Cardiac fibroblast (primary cell): ENCODE measurements around the gene NFIB.

Experiments used
- DNase-seq, 2 donors: peaks; one replicate each; pipeline versions ENCODE4 v3.0.0 to v3.0.0-alpha.2; 2010; ENCODE audit warnings: low read depth in 2 of 2
- H3K4me3 ChIP-seq, 2 donors: replicated peaks in 1 of 2; 1 replicate in 1 of 2; 2 replicates in 1 of 2; pipeline ENCODE4 v1.5.1; 2011; ENCODE audit warnings: low read depth in 2 of 2, low read length in 2 of 2, mild to moderate bottlenecking in 2 of 2, moderate library complexity in 1 of 2
- TF ChIP-seq, protein P1 (sequence below): IDR thresholded peaks from one replicate; pipeline ENCODE4 v1.5.1; 2011; ENCODE audit warnings: low read depth, mild to moderate bottlenecking, low read length, inconsistent platforms

The NFIB gene

DNA sequence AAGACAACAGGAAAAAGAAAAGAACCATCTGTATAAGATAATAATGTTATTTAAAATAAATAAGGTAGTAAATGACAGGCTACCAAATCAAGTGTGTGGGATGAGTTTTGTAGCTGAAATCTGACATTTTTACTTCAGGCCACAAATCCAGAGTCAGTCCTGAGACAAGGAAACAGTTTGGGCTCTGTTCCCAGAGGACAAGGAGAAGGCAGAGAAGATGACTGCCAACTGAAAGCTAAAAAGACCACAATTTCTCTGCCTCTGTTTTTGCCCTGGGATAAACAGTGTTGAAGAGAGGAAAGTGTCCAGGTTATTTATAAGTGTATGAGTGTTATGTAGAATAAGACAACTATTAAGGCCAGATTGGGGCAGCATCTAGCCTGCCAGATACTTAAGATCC lies 180.5 kb downstream of the NFIB start:
- H3K4me3 ChIP-seq, result no peak overlapping the region
- TF ChIP-seq, protein P1, sequence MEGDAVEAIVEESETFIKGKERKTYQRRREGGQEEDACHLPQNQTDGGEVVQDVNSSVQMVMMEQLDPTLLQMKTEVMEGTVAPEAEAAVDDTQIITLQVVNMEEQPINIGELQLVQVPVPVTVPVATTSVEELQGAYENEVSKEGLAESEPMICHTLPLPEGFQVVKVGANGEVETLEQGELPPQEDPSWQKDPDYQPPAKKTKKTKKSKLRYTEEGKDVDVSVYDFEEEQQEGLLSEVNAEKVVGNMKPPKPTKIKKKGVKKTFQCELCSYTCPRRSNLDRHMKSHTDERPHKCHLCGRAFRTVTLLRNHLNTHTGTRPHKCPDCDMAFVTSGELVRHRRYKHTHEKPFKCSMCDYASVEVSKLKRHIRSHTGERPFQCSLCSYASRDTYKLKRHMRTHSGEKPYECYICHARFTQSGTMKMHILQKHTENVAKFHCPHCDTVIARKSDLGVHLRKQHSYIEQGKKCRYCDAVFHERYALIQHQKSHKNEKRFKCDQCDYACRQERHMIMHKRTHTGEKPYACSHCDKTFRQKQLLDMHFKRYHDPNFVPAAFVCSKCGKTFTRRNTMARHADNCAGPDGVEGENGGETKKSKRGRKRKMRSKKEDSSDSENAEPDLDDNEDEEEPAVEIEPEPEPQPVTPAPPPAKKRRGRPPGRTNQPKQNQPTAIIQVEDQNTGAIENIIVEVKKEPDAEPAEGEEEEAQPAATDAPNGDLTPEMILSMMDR, result no peak
- peak in 1 of 2 donors; percentile 49 for DNase-seq

DNA sequence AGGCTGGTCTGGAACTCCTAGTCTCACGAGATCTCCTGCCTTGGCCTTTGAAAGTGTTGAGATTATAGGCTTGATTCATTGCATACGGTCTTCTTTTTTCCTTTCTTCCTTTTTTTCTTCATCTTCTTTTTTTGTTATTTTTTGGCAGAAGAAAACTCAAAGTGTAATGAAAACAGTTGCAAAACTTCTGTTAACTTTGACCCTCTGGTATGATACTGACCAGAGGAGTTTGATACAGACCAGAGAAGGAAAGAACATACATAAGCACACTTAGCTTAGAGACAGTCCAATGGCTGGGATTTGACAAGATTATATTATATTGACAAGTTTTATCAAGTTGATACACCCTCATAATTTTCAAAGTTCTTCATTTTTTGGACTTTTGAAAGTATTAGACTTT lies 181.2 kb downstream of the NFIB start:
- no peak for DNase-seq
- TF ChIP-seq, protein P1, result no peak
- no peak overlapping the region for H3K4me3 ChIP-seq

DNA sequence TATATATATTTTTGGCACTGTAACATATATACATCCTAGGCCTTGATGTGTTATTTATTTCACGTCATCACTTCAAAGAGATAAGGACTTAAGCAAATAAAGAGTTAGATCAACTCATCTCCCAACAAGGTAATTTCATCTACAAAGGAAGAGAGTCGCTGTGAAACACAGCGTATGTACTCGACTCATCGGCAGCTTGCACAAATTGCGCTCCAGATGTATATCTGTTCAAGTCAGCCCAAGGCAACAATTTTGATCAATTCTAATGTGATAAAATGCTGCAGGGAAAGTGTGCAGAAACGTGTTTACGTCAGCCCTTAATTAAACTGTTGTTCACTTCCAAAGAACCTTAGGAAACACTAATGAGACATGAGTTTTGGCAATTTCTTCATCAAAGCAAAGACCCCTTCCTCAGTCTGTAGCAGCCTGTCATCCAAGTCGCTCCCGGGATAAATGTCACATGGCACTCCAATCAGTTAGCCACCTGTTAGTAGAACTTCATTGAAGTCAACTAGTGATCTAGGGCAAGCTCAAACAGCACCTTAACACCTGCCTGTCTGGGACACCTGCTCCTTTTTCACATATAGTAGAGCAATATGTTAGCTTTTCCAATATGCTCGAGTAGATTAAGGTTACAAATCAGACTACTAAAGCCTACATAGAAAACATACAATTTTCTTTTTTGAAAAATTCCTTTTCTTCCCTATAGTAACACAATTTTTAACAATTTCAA lies 182.4 kb downstream of the NFIB start:
- no peak for DNase-seq
- TF ChIP-seq, protein P1, result no peak
- H3K4me3 ChIP-seq, result no peak overlapping the region

DNA sequence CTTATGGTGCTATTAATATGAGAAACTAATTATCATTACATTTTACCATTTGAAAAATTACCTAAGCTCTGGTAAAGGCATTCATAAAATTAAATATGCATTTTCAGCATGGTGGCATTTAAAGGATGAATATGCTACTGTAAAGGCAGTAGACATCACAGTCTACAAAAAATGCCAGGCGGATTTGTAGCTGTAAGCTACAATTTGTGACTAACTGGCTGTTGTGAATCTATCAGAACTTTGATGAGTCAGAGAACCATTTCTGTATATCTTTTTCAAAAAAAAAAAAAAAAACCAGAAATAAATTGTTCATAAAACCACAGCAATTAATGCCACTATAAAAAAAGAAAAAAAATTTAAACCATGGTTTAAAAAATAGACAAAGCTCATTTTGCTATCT lies 186.3 kb downstream of the NFIB start:
- H3K4me3 ChIP-seq, result no peak overlapping the region
- TF ChIP-seq, protein P1, result no peak
- peak in 1 of 2 donors; percentile 66 for DNase-seq

DNA sequence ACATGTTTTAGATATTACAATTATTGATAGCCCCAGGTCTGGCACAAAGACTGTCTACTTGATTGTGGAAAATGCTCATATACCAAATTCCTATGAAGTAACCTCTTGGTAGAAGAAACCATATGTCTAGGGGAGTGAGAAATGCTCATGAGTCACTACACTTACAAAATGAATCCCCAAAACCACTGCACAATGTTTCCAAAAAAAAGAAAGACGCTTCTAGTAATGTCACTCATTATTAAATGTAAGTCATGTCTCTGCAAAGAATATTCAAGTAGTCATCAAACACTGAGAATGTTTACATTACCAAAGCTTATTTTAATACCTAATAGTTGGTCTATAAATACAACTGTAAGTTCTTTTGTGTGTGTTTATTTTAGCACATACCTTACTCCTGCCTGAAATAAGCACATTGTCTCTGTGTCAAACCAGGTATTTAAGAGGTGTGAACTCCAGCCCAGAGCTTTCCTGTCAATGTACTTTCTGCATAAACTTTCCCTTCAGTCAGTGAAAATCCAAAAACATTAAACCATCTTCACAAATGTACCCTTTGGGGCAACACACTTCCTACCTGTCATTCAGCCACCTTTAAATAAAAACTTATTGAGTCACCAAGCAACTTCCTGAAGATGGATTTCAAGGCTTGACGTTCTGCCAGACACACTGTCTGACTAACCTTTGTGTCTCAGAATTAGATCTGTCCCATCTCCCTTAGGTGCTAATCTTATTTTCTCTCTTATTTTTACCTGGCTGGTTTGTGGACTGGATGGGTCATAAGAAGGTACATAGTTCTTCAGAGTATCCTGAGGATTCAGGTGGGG lies 194.0 kb downstream of the NFIB start:
- H3K4me3 ChIP-seq, result no peak overlapping the region
- peak; percentile 35 to 83 for DNase-seq
- TF ChIP-seq, protein P1, result no peak

DNA sequence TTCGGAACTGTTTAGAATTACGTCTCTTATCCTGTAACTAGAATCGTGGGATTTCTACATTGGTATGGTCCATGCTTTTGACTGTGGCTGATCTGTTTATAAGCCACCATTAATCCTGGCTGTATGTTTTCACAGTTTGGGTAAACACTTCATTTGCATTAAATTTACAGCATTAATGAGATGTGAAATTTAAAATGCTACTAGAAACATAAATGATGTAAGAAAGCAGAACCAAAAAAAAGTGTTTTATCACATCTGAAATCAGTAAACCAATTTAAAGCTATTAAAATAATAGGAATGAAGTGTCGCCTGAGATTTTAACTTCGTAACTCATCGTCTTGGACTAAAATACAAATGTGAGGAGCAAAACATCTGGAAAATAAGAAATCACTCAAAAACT lies 201.7 kb downstream of the NFIB start:
- DNase-seq, result no peak
- TF ChIP-seq, protein P1, result no peak
- no peak overlapping the region for H3K4me3 ChIP-seq
